Astrocyte (in vitro differentiated cells and primary cell): ENCODE data around the gene VRK1. TPM values are rescaled to one million over a fixed set of nuclear protein-coding genes. Genes with fewer than 3 reads are reported as not detected.

ENCODE experiments used
- DNase-seq: peaks from one replicate; pipeline ENCODE4 v3.0.0-alpha.2; 2010; ENCODE audit warnings: low read depth
- FAIRE-seq: peaks from 2 replicates; lab custom pipeline; 2011; peaks lifted over from hg19 to GRCh38; lab: Jason Lieb, UNC
- H2AFZ ChIP-seq: 2 replicates; pipeline ENCODE4 v1.6.0; 2012; ENCODE audit warnings: low read depth, low read length, inconsistent platforms
- H3K27ac ChIP-seq: 2 replicates; pipeline ENCODE4 v1.5.1; 2011; ENCODE audit warnings: low read depth, low read length, inconsistent platforms
- H3K27me3 ChIP-seq: 2 replicates; pipeline ENCODE4 v1.6.0; 2011; ENCODE audit warnings: low read length, inconsistent platforms; ENCODE audit not compliant: insufficient read depth
- H3K36me3 ChIP-seq: 2 replicates; pipeline ENCODE4 v1.5.1; 2011; ENCODE audit warnings: low read length, inconsistent platforms; ENCODE audit not compliant: insufficient read depth
- H3K4me1 ChIP-seq: 2 replicates; pipeline ENCODE4 v1.5.1; 2011; ENCODE audit warnings: low read length, inconsistent platforms; ENCODE audit not compliant: insufficient read depth
- H3K4me2 ChIP-seq: 2 replicates; pipeline ENCODE4 v1.6.0; 2012; ENCODE audit warnings: low read length, inconsistent platforms
- H3K4me3 ChIP-seq: 2 replicates; pipeline ENCODE4 v1.5.1; 2011; ENCODE audit warnings: low read depth, mild to moderate bottlenecking, low read length, inconsistent platforms; ENCODE audit not compliant: insufficient read depth
- H3K79me2 ChIP-seq: 2 replicates; pipeline ENCODE4 v1.6.0; 2012; ENCODE audit warnings: mild to moderate bottlenecking, low read length, inconsistent platforms; ENCODE audit not compliant: insufficient read depth
- H3K9ac ChIP-seq: 2 replicates; pipeline ENCODE4 v1.6.0; 2012; ENCODE audit warnings: mild to moderate bottlenecking, low read length, inconsistent platforms
- H3K9me3 ChIP-seq: 2 replicates; pipeline ENCODE4 v1.5.1; 2012; ENCODE audit warnings: low read depth, mild to moderate bottlenecking, low read length, inconsistent platforms; ENCODE audit not compliant: insufficient read depth
- H4K20me1 ChIP-seq: 2 replicates; pipeline ENCODE4 v1.6.0; 2012; ENCODE audit warnings: low read length, inconsistent platforms; ENCODE audit not compliant: insufficient read depth
- H3K27ac Mint-ChIP-seq: one replicate; pipeline ENCODE4 v1.8.0; 2021; ENCODE audit warnings: mild to moderate bottlenecking, mixed read lengths; ENCODE audit not compliant: unreplicated experiment
- H3K27me3 Mint-ChIP-seq: one replicate; pipeline ENCODE4 v1.8.0; 2021; ENCODE audit warnings: low read depth, mixed read lengths; ENCODE audit not compliant: unreplicated experiment
- H3K36me3 Mint-ChIP-seq: one replicate; pipeline ENCODE4 v1.8.0; 2021; ENCODE audit warnings: low read depth, mixed read lengths; ENCODE audit not compliant: unreplicated experiment
- H3K4me1 Mint-ChIP-seq: one replicate; pipeline ENCODE4 v1.8.0; 2021; ENCODE audit warnings: low read depth, mixed read lengths; ENCODE audit not compliant: unreplicated experiment
- H3K4me3 Mint-ChIP-seq: one replicate; pipeline ENCODE4 v1.8.0; 2021; ENCODE audit warnings: mild to moderate bottlenecking, moderate library complexity, mixed read lengths; ENCODE audit not compliant: unreplicated experiment
- H3K9me3 Mint-ChIP-seq: one replicate; pipeline ENCODE4 v1.8.0; 2021; ENCODE audit warnings: mild to moderate bottlenecking, mixed read lengths; ENCODE audit not compliant: unreplicated experiment
- EZH2 ChIP-seq: IDR thresholded peaks from 2 replicates; pipeline ENCODE4 v1.6.1; 2012; ENCODE audit warnings: mild to moderate bottlenecking, low read length, inconsistent platforms; ENCODE audit not compliant: insufficient read depth
- total RNA-seq: library from RNA; stranded (reverse); gene quantifications from 2 replicates; pipeline ENCODE4 v1.2.1, GENCODE V29; 2021
- TF ChIP-seq, protein P1 (sequence below): IDR thresholded peaks from 2 replicates; pipeline ENCODE4 v1.5.1; 2011; ENCODE audit warnings: low read depth, mild to moderate bottlenecking, inconsistent platforms, low read length, moderate library complexity; ENCODE audit not compliant: insufficient read depth

Gene VRK1
- total RNA-seq, 1 donor from 2014 or later: 11.6 TPM

GRCh38 chr14:96905825-96906224, 108.6 kb downstream of the VRK1 start:
- H3K79me2 ChIP-seq: no peaks in the 10 kb centered on the region
- no peaks in the 10 kb centered on the region for H3K4me1 ChIP-seq
- no peaks in the 10 kb centered on the region for H4K20me1 ChIP-seq
- H3K27ac ChIP-seq: no peak overlapping the region
- Mint-ChIP-seq H3K4me1 (no peaks in the 10 kb centered on the region), H3K9me3 (peaks cover 15% of the 10 kb centered on the region), H3K4me3 (no peak overlapping the region), H3K36me3 (peaks cover 5% of the 10 kb centered on the region), H3K27ac (no peak overlapping the region), H3K27me3 (peaks cover 2% of the 10 kb centered on the region)
- FAIRE-seq (no peak), DNase-seq (no peak)
- no peak for TF ChIP-seq EZH2
- TF ChIP-seq, protein P1, sequence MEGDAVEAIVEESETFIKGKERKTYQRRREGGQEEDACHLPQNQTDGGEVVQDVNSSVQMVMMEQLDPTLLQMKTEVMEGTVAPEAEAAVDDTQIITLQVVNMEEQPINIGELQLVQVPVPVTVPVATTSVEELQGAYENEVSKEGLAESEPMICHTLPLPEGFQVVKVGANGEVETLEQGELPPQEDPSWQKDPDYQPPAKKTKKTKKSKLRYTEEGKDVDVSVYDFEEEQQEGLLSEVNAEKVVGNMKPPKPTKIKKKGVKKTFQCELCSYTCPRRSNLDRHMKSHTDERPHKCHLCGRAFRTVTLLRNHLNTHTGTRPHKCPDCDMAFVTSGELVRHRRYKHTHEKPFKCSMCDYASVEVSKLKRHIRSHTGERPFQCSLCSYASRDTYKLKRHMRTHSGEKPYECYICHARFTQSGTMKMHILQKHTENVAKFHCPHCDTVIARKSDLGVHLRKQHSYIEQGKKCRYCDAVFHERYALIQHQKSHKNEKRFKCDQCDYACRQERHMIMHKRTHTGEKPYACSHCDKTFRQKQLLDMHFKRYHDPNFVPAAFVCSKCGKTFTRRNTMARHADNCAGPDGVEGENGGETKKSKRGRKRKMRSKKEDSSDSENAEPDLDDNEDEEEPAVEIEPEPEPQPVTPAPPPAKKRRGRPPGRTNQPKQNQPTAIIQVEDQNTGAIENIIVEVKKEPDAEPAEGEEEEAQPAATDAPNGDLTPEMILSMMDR: no peak
- H3K27me3 ChIP-seq: no peaks in the 10 kb centered on the region
- H3K9me3 ChIP-seq: peaks cover 3% of the 10 kb centered on the region
- no peak overlapping the region for H3K9ac ChIP-seq
- H3K36me3 ChIP-seq: no peaks in the 10 kb centered on the region
- H2AFZ ChIP-seq: no peak overlapping the region
- H3K4me2 ChIP-seq: no peak overlapping the region
- H3K4me3 ChIP-seq: no peak overlapping the region

DNA sequence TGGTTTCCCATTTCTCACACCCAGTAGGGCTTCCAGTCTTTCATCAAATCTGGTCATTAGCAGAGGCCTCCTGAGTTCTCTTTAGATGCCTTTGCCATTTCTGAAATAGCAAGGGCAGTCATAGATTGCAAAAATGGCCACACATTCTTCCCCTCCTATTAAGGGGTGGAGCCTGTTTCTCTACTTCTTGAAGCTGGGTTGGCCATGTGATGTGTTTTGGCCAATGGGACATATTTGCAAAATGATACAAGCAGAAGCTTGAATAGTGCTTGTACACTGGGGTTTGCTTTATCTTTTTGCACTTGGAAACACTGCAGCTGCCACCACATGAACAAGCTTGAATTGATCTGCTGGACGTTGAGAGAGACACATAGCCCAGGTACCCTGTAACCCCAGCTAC, 109.3 kb downstream of the VRK1 start:
- peaks cover 3% of the 10 kb centered on the region for H3K9me3 ChIP-seq
- no peak for FAIRE-seq
- no peak for DNase-seq
- no peak overlapping the region for H3K4me3 Mint-ChIP-seq
- no peaks in the 10 kb centered on the region for H4K20me1 ChIP-seq
- H3K4me3 ChIP-seq: no peak overlapping the region
- no peaks in the 10 kb centered on the region for H3K27me3 ChIP-seq
- peaks cover 15% of the 10 kb centered on the region for H3K9me3 Mint-ChIP-seq
- TF ChIP-seq, protein P1: no peak
- no peak for TF ChIP-seq EZH2
- peaks cover 5% of the 10 kb centered on the region for H3K36me3 Mint-ChIP-seq
- no peak overlapping the region for H3K9ac ChIP-seq
- H3K4me1 Mint-ChIP-seq: no peaks in the 10 kb centered on the region
- no peak overlapping the region for H2AFZ ChIP-seq
- no peaks in the 10 kb centered on the region for H3K36me3 ChIP-seq
- H3K4me1 ChIP-seq: no peaks in the 10 kb centered on the region
- H3K27ac ChIP-seq: no peak overlapping the region
- no peak overlapping the region for H3K4me2 ChIP-seq
- H3K79me2 ChIP-seq: no peaks in the 10 kb centered on the region
- H3K27ac Mint-ChIP-seq: no peak overlapping the region
- no peaks in the 10 kb centered on the region for H3K27me3 Mint-ChIP-seq

- H3K27ac Mint-ChIP-seq: no peak overlapping the region
- H3K9me3 Mint-ChIP-seq: peaks cover 15% of the 10 kb centered on the region
- peaks cover 2% of the 10 kb centered on the region for H3K27me3 ChIP-seq
- H3K27ac ChIP-seq: no peak overlapping the region
- H3K4me3 ChIP-seq: no peak overlapping the region
- H2AFZ ChIP-seq: no peak overlapping the region
- H3K4me2 ChIP-seq: no peak overlapping the region
- no peaks in the 10 kb centered on the region for H3K36me3 ChIP-seq
- peaks cover 3% of the 10 kb centered on the region for H3K9me3 ChIP-seq
- H3K9ac ChIP-seq: no peak overlapping the region
- H3K4me1 Mint-ChIP-seq: no peaks in the 10 kb centered on the region
- DNase-seq (no peak), FAIRE-seq (no peak)
- no peaks in the 10 kb centered on the region for H4K20me1 ChIP-seq
- H3K4me1 ChIP-seq: no peaks in the 10 kb centered on the region
- H3K4me3 Mint-ChIP-seq: no peak overlapping the region
- H3K36me3 Mint-ChIP-seq: peaks cover 7% of the 10 kb centered on the region
- H3K27me3 Mint-ChIP-seq: peaks cover 4% of the 10 kb centered on the region
- no peak for TF ChIP-seq EZH2
- TF ChIP-seq, protein P1: no peak
- H3K79me2 ChIP-seq: no peaks in the 10 kb centered on the region
These were observed 112.7 kb downstream of the VRK1 start for GRCh38 chr14:96909841-96910364.
